K562 (cell line): ENCODE data around the gene TGFBR3L. TPM values are rescaled to one million over a fixed set of nuclear protein-coding genes. Genes with fewer than 3 reads are reported as not detected.

Experiments used
- CBX1 ChIP-seq: sonication (generic); IDR thresholded peaks from 2 replicates; pipeline ENCODE4 v1.6.1; 2016; ENCODE audit warnings: antibody characterized with exemption, low read depth, mild to moderate bottlenecking
- CBX2 ChIP-seq: fragments of 200-600 bp; sonication (generic); IDR thresholded peaks from one replicate; pipeline ENCODE4 v1.6.1; 2012; ENCODE audit warnings: mild to moderate bottlenecking, low read length, inconsistent platforms; ENCODE audit not compliant: insufficient read depth, poor library complexity, severe bottlenecking
- CBX3 ChIP-seq, 2 experiments: IDR thresholded peaks; 1 replicate in 1 of 2; 2 replicates in 1 of 2; pipeline ENCODE4 v1.6.1; 2012; ENCODE audit warnings: inconsistent platforms in 2 of 2, low read length in 2 of 2, borderline replicate concordance in 1 of 2, control low read depth in 1 of 2
- CBX8 ChIP-seq: fragments of 200-600 bp; sonication (generic); IDR thresholded peaks from 2 replicates; pipeline ENCODE4 v1.6.1; 2012; ENCODE audit warnings: borderline replicate concordance, mixed run types, low read depth, mild to moderate bottlenecking, moderate library complexity, mixed read lengths, low read length, control low read depth, inconsistent platforms; ENCODE audit not compliant: poor library complexity, severe bottlenecking; ENCODE audit errors: extremely low read depth
- CTBP1 ChIP-seq: fragments of 450-650 bp; IDR thresholded peaks from 2 replicates; pipeline ENCODE4 v1.6.1; 2016; ENCODE audit warnings: borderline replicate concordance
- ELF4 ChIP-seq: fragments of 450-650 bp; formaldehyde crosslinking; IDR thresholded peaks from 2 replicates; pipeline ENCODE4 v1.4.0; 2022; ENCODE audit warnings: missing genetic modification characterization
- FOXJ2 ChIP-seq: fragments of 200-800 bp; sonication (Bioruptor generic); IDR thresholded peaks from 2 replicates; pipeline ENCODE4 v1.6.1; 2016; ENCODE audit warnings: missing genetic modification characterization, missing compliant biosample characterization
- HDAC1 ChIP-seq, 2 experiments: fragments of 450-650 bp; IDR thresholded peaks; 2 replicates each; pipeline ENCODE4 v1.6.1; 2016 to 2017; ENCODE audit warnings: inconsistent platforms in 1 of 2, mild to moderate bottlenecking in 1 of 2, moderate library complexity in 1 of 2
- HDAC3 ChIP-seq: fragments of 450-650 bp; IDR thresholded peaks from 2 replicates; pipeline ENCODE4 v1.6.1; 2018; ENCODE audit warnings: borderline replicate concordance, mild to moderate bottlenecking, moderate library complexity; ENCODE audit not compliant: partially characterized antibody
- KDM1A ChIP-seq, 2 experiments: fragments of 450-650 bp; IDR thresholded peaks; 2 replicates each; pipeline ENCODE4 v1.6.1; 2016; ENCODE audit warnings: mild to moderate bottlenecking in 2 of 2
- LCOR ChIP-seq: sonication (generic); formaldehyde crosslinking; IDR thresholded peaks from 2 replicates; pipeline ENCODE4 v1.8.0; 2022; ENCODE audit warnings: mild to moderate bottlenecking, missing genetic modification reagents
- MCM2 ChIP-seq: fragments of 450-650 bp; IDR thresholded peaks from 2 replicates; pipeline ENCODE4 v1.6.1; 2017; ENCODE audit warnings: low read depth, mild to moderate bottlenecking
- MED1 ChIP-seq: sonication (generic); formaldehyde crosslinking; IDR thresholded peaks from 2 replicates; pipeline ENCODE4 v1.8.1; 2023; ENCODE audit warnings: missing genetic modification reagents, borderline replicate concordance
- NR2C1 ChIP-seq, 2 experiments: fragments of 450-650 bp; IDR thresholded peaks; 2 replicates each; pipeline ENCODE4 v1.6.1; 2017; ENCODE audit warnings: mild to moderate bottlenecking in 2 of 2, antibody characterized with exemption in 1 of 2, inconsistent platforms in 1 of 2, missing compliant biosample characterization in 1 of 2, missing genetic modification characterization in 1 of 2
- PHTF2 ChIP-seq: fragments of 250-450 bp; sonication (Bioruptor Pico); IDR thresholded peaks from 2 replicates; pipeline ENCODE4 v1.5.0; 2021; ENCODE audit warnings: mild to moderate bottlenecking
- RBM15 ChIP-seq: fragments of 200-400 bp; formaldehyde crosslinking; IDR thresholded peaks from 2 replicates; pipeline ENCODE4 v1.6.1; 2018; ENCODE audit warnings: mild to moderate bottlenecking, low read length, moderate library complexity; ENCODE audit not compliant: insufficient read depth
- TARDBP ChIP-seq: fragments of 450-650 bp; IDR thresholded peaks from 2 replicates; pipeline ENCODE4 v1.6.1; 2016
- TEAD4 ChIP-seq, 2 experiments: sonication (generic) in 1 of 2; formaldehyde crosslinking in 1 of 2; IDR thresholded peaks; 2 replicates each; pipeline versions ENCODE4 v1.6.1 to v1.8.0; 2012 to 2022; ENCODE audit warnings: borderline replicate concordance in 1 of 2, inconsistent platforms in 1 of 2, low read length in 1 of 2, mild to moderate bottlenecking in 1 of 2, missing genetic modification reagents in 1 of 2
- TFAP4 ChIP-seq: sonication (generic); formaldehyde crosslinking; IDR thresholded peaks from 2 replicates; pipeline ENCODE4 v1.8.0; 2022; ENCODE audit warnings: missing genetic modification reagents, mild to moderate bottlenecking, moderate library complexity, borderline replicate concordance
- THRA ChIP-seq: fragments of 450-650 bp; IDR thresholded peaks from 2 replicates; pipeline ENCODE4 v1.6.1; 2017; ENCODE audit warnings: mild to moderate bottlenecking, moderate library complexity
- ZBTB1 ChIP-seq: sonication (generic); formaldehyde crosslinking; IDR thresholded peaks from 2 replicates; pipeline ENCODE4 v1.8.1; 2023; ENCODE audit warnings: missing genetic modification reagents, low read depth, mild to moderate bottlenecking, borderline replicate concordance
- ZC3H11A ChIP-seq: IDR thresholded peaks from 2 replicates; pipeline ENCODE4 v1.6.1; 2012; ENCODE audit warnings: low read depth, low read length, improper control_type of control experiment
- ZEB2 ChIP-seq: fragments of 450-650 bp; IDR thresholded peaks from 2 replicates; pipeline ENCODE4 v1.6.1; 2016
- ZFP1 ChIP-seq: fragments of 450-650 bp; formaldehyde crosslinking; IDR thresholded peaks from 2 replicates; pipeline ENCODE4 v1.4.0; 2020; ENCODE audit warnings: mild to moderate bottlenecking, mixed read lengths
- polyA plus RNA-seq, 8 experiments: library from polyadenylated mRNA; depleted of rRNA in 4 of 8; stranded (reverse) in 5 of 8; unstranded in 3 of 8; fragments of >200 nt; fragmentation: Nextera tagmentation in 2 of 8; fragmentation: Illumina TruSeq in 1 of 8; extraction: Ambion mirVana in 2 of 8; extraction: Trizol in 1 of 8; gene quantifications; 2 replicates each; pipeline versions ENCODE4 v1.2.1 to v1.2.3, GENCODE V29; 2011 to 2014; ENCODE audit warnings: inconsistent platforms in 1 of 8, missing spikeins in 1 of 8
- total RNA-seq, 7 experiments: library from RNA; depleted of rRNA in 6 of 7; stranded (reverse); fragments of >200 nt in 6 of 7; fragmentation: Illumina TruSeq in 2 of 7; extraction: Trizol in 2 of 7; gene quantifications; 2 replicates each; pipeline versions ENCODE4 v1.2.1 to v1.2.3, GENCODE V29; 2011 to 2021; ENCODE audit warnings: low replicate concordance in 1 of 7
- TF ChIP-seq, protein P1 (sequence below): fragments of 450-650 bp; IDR thresholded peaks from 2 replicates; pipeline ENCODE4 v1.6.1; 2018; ENCODE audit warnings: mild to moderate bottlenecking, low read depth; ENCODE audit not compliant: partially characterized antibody

Gene TGFBR3L
- total and polyA plus RNA-seq, 9 of the 15 experiments (the other 6 are each of a cell fraction or from before 2014, with no cell fraction given), result not detected

DNA sequence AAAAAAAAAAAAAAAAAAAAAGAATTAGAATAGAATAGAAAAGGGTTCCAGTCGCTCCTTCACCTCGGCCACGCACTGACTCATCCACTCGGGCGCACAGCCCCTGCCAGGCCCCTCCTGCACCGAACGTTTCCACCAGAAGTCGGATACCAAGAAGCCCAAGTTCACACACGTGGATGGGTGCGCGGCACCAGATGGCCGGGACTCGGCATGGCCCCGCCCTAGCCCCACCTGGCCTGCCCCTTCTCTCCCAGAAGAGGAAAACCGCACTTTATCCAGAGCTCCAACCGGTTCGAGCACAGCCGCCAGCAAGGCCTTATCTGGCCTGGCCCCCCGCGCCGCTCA, 46.3 kb upstream of the TGFBR3L start (continued):
- TF ChIP-seq TEAD4 (IDR thresholded peaks at IDR 0.05; ENCODE audit: low read length) (peak; percentile 28; the same call in 1 of the 2 replicates), TEAD4 (CRISPR knock-in tag; IDR thresholded peaks at IDR 0.05; ENCODE audit: borderline replicate concordance) (no peak), KDM1A (IDR thresholded peaks at IDR 0.05) (no peak), ZBTB1 (CRISPR knock-in tag) (no peak), MCM2 (no peak), TARDBP (no peak), THRA (no peak), NR2C1 (IDR thresholded peaks at IDR 0.05) (no peak), NR2C1 (tag; IDR thresholded peaks at IDR 0.05) (no peak), ZEB2 (0 out of 2 replicates have a peak, but pooled peaks have one; percentile 24), CBX8 (no peak), RBM15 (no peak), MED1 (CRISPR knock-in tag) (no peak), LCOR (CRISPR knock-in tag) (no peak), PHTF2 (CRISPR knock-in tag) (no peak), ZFP1 (no peak), ZC3H11A (no peak), CBX2 (no peak), TFAP4 (CRISPR knock-in tag) (peak; percentile 77), ELF4 (CRISPR knock-in tag) (no peak), HDAC1 (IDR thresholded peaks at IDR 0.05) (peak in 1 of 2 experiments; percentile 55; a peak in 1 of 4 replicates), CBX3 (IDR thresholded peaks at IDR 0.05; ENCODE audit: borderline replicate concordance in 1 of 2, low read length in 2 of 2) (peak in 1 of 2 experiments; percentile 51; a peak in 1 of 3 replicates), HDAC3 (no peak), CBX1 (0 out of 2 replicates have a peak, but pooled peaks have one; percentile 10), FOXJ2 (no peak), CTBP1 (no peak; the same call in 1 of the 2 replicates)
- TF ChIP-seq, protein P1, sequence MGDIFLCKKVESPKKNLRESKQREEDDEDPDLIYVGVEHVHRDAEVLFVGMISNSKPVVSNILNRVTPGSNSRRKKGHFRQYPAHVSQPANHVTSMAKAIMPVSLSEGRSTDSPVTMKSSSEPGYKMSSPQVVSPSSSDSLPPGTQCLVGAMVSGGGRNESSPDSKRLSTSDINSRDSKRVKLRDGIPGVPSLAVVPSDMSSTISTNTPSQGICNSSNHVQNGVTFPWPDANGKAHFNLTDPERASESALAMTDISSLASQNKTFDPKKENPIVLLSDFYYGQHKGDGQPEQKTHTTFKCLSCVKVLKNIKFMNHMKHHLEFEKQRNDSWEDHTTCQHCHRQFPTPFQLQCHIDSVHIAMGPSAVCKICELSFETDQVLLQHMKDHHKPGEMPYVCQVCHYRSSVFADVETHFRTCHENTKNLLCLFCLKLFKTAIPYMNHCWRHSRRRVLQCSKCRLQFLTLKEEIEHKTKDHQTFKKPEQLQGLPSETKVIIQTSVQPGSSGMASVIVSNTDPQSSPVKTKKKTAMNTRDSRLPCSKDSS, result no peak
